Limb (tissue), 2 donors: ENCODE data around the gene IL34.
"Not testable (repeated sequence)": the region's sequence is repeated elsewhere in the genome, so short reads cannot be mapped to it uniquely, and the experiment has no call there.

Experiments used
- DNase-seq, 2 donors: peaks; one replicate each; pipeline ENCODE4 v3.0.0-alpha.2; 2016; ENCODE audit errors: extremely low spot score in 2 of 2

The IL34 gene

GRCh38 chr16:70630960-70631745, 15.2 kb upstream of the IL34 start:
- no peak for DNase-seq

DNA sequence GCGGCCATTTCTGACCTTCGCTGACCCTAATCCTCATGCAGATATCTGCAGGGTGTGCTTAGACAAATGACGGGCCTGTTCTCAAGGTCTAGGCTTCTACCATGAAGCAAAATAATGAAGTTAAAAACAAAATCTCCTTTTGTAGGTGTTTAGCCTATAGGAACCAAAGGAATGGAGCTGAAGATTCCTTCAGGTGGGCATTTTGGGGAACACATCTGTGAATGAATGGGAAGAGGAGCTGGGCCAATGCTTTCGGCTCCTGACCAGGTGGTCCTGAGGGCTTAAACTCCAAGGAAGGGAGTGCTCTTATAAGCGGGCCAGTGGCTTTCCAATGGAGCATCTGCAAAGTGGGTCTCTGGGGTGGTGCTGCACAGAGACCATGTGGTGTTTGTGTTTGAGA, 14.1 kb upstream of the IL34 start:
- DNase-seq: no peak

DNA sequence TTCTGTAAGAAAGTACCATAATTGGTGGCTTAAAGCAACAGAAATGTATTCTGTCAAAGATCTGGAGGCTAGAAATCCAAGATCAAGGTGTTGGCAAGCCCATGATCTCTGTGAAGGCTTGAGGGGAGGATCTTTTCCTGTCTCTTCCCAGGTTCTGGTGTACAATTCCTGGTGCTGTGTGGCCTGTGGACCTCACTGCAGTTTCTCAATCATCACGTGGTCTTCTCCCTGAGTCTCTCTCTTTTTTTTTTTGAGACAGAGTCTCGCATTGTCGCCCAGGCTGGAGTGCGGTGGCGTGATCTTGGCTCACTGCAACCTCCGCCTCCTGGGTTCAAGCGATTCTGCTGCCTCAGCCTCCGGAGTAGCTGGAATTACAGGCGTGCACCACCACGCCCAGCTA, 12.7 kb upstream of the IL34 start:
- not testable (repeated sequence) for DNase-seq

DNA sequence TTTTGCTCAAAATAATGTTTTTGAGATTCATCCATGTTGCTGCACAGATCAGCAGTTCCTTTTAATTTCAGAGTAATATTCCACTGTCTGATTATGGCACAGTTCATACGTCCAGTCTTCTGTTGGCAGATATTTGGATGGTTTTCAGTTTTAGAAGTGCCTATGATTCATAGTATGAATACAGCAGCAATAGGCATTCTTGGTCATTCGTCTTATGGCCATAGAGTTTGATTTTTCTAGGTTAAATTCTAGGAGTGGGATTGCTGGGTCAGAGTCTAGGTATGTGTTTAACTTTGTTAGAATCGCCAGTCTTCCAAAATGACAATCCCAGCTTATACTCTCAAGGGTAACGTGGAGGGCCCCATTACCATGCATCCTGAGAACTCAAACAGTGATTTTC, 11.5 kb upstream of the IL34 start:
- no peak for DNase-seq

DNA sequence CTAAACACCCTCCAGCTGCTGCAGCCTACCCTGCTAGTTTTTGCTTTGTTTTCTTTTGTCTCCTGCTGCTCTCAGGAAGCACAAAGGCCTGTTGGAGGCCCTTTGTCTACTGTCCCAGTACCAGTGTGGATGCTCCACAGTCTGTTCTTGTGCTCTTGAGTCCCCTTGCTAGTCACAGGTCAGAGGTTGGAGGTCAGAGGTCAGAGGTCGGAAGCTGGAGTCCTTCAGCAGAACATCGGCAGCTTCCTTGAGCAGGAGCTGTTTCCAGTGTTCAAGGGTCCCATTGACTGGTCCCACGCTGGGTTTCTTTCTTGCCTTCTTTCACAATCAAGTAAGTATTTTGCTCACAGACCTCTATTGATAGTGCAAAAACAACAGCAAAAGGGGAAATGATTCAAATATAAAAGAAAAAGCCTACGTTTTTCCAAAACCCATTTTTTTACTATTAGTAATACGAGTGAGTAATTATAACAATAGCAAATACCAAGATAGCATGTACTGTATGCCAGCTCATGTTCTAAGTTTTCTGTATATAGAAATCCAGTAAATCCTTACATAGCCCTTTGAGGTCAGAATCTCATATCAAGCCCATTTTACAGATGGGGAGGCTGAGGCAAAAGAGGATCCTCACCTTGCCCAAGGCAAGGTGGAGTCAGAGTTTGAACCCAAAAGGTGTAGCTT, 10.9 kb upstream of the IL34 start:
- DNase-seq: no peak

GRCh38 chr16:70638814-70639792, 7.3 kb upstream of the IL34 start:
- no peak for DNase-seq

DNA sequence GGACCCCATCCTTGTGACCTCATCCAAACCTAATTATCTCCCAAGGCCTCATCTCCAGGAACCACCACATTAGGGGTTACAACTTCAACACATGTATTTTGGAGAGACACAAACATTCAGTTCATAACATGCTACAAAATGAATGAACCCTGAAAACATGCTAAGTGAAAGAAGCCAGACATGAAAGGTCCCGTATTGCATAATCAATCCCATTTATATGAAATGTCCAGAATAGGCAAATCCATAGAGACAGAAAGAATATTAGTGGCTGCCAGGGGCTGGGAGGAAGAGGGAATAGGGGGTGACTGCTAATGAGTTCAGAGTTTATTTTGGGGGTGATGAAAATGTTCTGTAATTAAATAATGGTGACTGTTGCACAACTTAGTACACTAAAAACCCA, 3.7 kb upstream of the IL34 start:
- DNase-seq: no peak

GRCh38 chr16:70643264-70643663, 3.1 kb upstream of the IL34 start:
- not testable (repeated sequence) for DNase-seq

DNA sequence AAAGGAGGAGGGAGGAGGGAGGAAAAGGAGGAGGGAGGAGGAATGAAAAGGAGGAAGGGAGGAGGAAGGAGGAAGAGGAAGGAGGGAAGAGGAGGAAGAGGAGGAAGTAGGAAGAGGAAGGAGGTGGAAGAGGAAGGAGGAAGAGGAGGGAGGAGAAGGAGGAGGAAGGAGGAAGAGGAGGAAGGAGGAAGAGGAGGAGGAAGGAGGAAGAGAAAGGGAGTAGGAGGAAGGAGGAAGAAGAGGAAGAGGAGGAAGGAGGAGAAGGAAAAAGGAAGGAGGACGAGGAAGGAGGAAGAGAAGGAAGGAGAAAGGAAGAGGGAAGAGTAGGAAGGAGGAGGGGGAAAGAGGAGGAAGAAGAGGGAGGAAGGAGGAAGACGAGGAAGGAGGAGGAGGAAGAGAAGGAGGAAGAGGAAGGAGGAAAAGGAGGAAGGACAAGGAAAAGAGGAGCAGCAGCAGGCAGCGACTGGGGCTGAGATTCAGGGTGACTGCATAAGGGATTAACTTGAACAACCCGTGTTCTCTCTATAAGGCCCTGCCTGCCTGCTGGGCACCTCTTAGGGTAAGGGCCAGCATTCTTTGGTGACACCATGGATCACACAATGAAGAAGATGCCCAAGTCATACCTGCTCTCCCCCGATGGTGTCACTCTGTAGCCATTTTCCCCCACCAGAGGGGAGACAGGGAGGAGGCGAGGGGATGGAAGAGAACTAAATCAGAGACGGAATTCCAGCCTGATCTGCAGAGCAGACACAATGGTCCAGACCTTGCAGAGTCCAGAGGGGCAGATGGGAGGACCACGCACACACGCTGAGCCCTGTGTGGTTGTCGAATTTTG, 1.4 kb upstream of the IL34 start:
- no peak for DNase-seq

DNA sequence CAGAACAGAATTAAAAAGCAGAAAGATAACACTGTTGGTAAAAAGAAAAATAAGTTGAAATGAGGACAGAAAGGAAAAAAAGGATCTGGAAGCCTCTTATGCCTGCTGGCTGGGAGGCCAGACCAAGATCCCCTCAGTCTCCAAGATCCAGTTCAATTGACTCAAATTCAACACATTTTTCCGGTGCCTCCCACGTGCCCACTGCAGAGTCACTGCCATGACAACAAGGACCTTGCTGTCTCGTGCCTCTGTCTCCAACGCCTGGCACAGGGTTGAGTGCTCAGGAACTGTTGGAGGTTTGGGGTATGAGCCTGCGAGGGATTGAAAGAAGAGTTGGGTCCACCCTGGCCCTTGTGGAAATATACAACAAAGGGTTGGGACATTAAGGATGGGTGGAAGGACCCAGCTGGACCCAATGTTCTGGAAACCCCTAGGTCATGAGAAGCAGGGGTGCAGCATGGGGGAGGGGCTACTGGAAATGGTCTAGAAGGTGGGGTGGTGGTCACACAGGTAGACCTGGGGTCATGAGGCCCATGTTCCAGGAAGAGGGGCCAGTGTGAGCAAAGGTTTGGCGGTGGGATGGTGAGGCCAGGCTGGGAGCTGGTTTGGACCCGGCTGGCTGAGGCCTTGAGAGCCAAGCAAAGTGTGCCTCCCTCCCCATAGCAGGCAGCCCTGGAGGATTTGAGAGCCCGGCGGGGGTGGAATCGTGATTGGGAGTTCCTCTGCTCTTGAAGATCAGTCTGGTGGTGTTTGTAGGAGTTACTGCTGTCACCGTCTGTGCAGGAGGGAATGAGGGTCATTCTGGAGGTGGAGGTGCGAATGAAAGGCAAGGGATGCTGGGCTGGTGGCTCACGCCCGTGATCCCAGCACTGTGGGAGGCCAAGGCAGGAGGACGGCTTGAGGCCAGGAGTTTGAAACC, 1.3 kb downstream of the IL34 start:
- DNase-seq: no peak

GRCh38 chr16:70648606-70649005, 2.2 kb downstream of the IL34 start:
- no peak for DNase-seq

- no peak for DNase-seq
These were observed 2.9 kb downstream of the IL34 start for GRCh38 chr16:70649300-70649699.

- DNase-seq: no peak
These were observed 3.9 kb downstream of the IL34 start for GRCh38 chr16:70650216-70650615.

GRCh38 chr16:70651524-70651923, 5.2 kb downstream of the IL34 start:
- no peak for DNase-seq

DNA sequence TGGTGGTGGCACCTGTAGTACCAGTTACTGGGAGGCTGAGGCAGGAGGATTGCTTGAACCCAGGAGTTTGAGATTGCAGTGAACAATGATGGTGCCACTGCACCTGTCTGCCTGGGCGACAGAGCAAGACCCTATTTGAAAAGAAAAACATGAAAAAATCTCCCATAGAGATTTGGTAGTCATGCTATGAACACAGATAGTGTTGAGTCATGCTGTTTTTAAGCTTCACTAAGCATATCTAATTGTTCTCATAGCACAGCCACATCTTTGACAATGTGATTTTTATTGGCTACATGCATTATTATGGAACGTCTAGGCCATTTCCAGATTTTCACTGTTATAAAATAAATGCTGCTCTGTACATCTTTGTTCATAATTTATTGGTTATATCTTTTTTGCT, 6.0 kb downstream of the IL34 start:
- no peak for DNase-seq

GRCh38 chr16:70653406-70653805, 7.0 kb downstream of the IL34 start:
- no peak for DNase-seq

DNA sequence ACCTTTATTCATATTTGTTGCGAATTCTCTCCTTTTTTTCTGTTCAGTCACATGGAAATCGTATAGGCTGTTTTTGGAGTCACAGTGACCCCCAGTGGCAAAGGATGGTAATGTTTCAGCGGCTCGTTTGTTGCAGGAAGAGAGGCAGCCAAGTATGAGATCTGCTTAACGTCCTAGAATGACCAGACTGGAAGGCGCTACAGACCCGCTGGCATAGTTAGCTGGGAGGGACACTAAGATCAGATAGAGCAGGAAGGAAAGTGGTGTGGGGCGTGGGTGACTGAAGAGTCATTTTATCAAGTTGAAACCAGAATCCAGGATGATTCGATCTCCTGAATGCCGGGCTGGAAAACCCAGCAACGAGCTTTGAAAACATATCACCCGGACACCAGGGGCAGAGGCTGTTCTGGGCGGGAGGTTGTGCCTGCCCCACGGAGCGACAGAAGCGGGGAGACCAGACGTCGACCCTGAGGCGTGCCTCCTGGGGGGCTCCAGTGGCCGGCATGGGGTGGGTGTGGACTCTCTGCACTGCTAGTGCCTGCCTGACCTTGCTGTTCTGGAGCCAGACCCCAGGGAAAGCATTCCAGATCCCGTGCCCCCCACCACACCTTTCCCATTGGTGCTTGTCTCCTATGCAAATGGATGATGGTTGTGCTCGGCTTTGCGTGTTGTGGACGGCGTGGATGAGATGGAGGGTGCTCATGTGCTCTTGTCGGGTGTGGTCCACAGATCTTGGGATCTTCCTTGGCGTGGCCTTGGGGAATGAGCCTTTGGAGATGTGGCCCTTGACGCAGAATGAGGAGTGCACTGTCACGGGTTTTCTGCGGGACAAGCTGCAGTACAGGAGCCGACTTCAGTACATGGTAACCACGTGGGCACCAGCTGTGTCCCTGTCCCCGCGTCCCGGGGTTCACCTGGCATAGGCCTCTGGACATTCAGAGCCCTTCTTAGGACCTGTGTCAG, 7.7 kb downstream of the IL34 start:
- peak; percentile 88 to 91 for DNase-seq

- no peak for DNase-seq
These were observed 9.8 kb downstream of the IL34 start for GRCh38 chr16:70656065-70656711.
